Activated CD8-positive, alpha-beta memory T cell treated with anti-CD3 and anti-CD28 coated beads for 1 hour (primary cell): Measurements from ENCODE around the gene CLDN16.

Experiments used
- DNase-seq, 2 donors: peaks; one replicate each; pipeline ENCODE4 v3.0.0-alpha.2; 2020; ENCODE audit warnings: low read depth in 1 of 2; ENCODE audit errors: extremely low read depth in 1 of 2

Gene CLDN16

GRCh38 chr3:190387578-190388213 lies at the start of gene CLDN16:
TSS of gene CLDN16 (plus strand) at chr3:190388163. CDS start at chr3:190388330, 167 bp downstream.
- no peak for DNase-seq

- no peak for DNase-seq
These were observed 49.2 kb upstream of the CLDN16 start for GRCh38 chr3:190338717-190339116.

- DNase-seq, result no peak
These were observed 48.8 kb upstream of the CLDN16 start for GRCh38 chr3:190339130-190339529.

- DNase-seq, result no peak
These were observed 47.9 kb upstream of the CLDN16 start for GRCh38 chr3:190340071-190340470.

GRCh38 chr3:190345027-190345821 lies 42.7 kb upstream of the CLDN16 start:
- no peak for DNase-seq

GRCh38 chr3:190345878-190346277 lies 42.1 kb upstream of the CLDN16 start:
- DNase-seq, result no peak

GRCh38 chr3:190346541-190346940 lies 41.4 kb upstream of the CLDN16 start:
- DNase-seq, result no peak

- DNase-seq, result no peak
These were observed 35.0 kb upstream of the CLDN16 start for GRCh38 chr3:190352861-190353457.

- no peak for DNase-seq
These were observed 31.7 kb upstream of the CLDN16 start for GRCh38 chr3:190356246-190356645.

GRCh38 chr3:190357468-190357867 lies 30.5 kb upstream of the CLDN16 start:
- no peak for DNase-seq

GRCh38 chr3:190359813-190360212 lies 28.1 kb upstream of the CLDN16 start:
- no peak for DNase-seq

- no peak for DNase-seq
These were observed 27.7 kb upstream of the CLDN16 start for GRCh38 chr3:190360228-190360627.

- DNase-seq, result no peak
These were observed 26.2 kb upstream of the CLDN16 start for GRCh38 chr3:190361791-190362190.

GRCh38 chr3:190362258-190362657 lies 25.7 kb upstream of the CLDN16 start:
- no peak for DNase-seq

GRCh38 chr3:190366133-190366532 lies 21.8 kb upstream of the CLDN16 start:
- DNase-seq, result no peak

GRCh38 chr3:190368881-190369280 lies 19.1 kb upstream of the CLDN16 start:
- DNase-seq, result no peak

- no peak for DNase-seq
These were observed 18.2 kb upstream of the CLDN16 start for GRCh38 chr3:190369668-190370295.

GRCh38 chr3:190370369-190370768 lies 17.6 kb upstream of the CLDN16 start:
- no peak for DNase-seq

GRCh38 chr3:190371152-190371551 lies 16.8 kb upstream of the CLDN16 start:
- DNase-seq, result no peak

GRCh38 chr3:190375246-190375645 lies 12.7 kb upstream of the CLDN16 start:
- DNase-seq, result no peak

GRCh38 chr3:190375671-190376070 lies 12.3 kb upstream of the CLDN16 start:
- no peak for DNase-seq
